GM19043 (cell line): ENCODE data around the gene PLA2G2C.

ENCODE experiments used
- ATAC-seq: cut with Tn5 transposase; IDR thresholded peaks from one replicate; pipeline ENCODE4 v1.9.1; 2021; ENCODE audit warnings: low read depth; ENCODE audit not compliant: unreplicated experiment

The PLA2G2C gene

GRCh38 chr1:20187103-20187812 is 940 bp upstream of the PLA2G2C start:
- ATAC-seq: no peak

- ATAC-seq: no peak
Observed at GRCh38 chr1:20184997-20185833, 1.1 kb downstream of the PLA2G2C start.

- no peak for ATAC-seq
Observed at GRCh38 chr1:20184481-20184900, 1.8 kb downstream of the PLA2G2C start.

GRCh38 chr1:20183616-20184271 is 2.6 kb downstream of the PLA2G2C start:
- no peak for ATAC-seq

- no peak for ATAC-seq
Observed at GRCh38 chr1:20183035-20183434, 3.3 kb downstream of the PLA2G2C start.

- no peak for ATAC-seq
Observed at GRCh38 chr1:20182415-20182814, 3.9 kb downstream of the PLA2G2C start.

GRCh38 chr1:20180844-20181207 is 5.5 kb downstream of the PLA2G2C start:
- no peak for ATAC-seq

- ATAC-seq: no peak
Observed at GRCh38 chr1:20180129-20180843, 6.0 kb downstream of the PLA2G2C start.

GRCh38 chr1:20179371-20180128 is 6.8 kb downstream of the PLA2G2C start:
- ATAC-seq: no peak

- ATAC-seq: no peak
Observed at GRCh38 chr1:20178634-20179370, 7.5 kb downstream of the PLA2G2C start.

- no peak for ATAC-seq
Observed at GRCh38 chr1:20174937-20175666, 11.2 kb downstream of the PLA2G2C start.

- no peak for ATAC-seq
Observed at GRCh38 chr1:20172033-20172590, 14.2 kb downstream of the PLA2G2C start.

- ATAC-seq: no peak
Observed at GRCh38 chr1:20169932-20170331, 16.4 kb downstream of the PLA2G2C start.

- ATAC-seq: no peak
Observed at GRCh38 chr1:20168564-20169491, 17.5 kb downstream of the PLA2G2C start.

GRCh38 chr1:20167126-20167525 is 19.2 kb downstream of the PLA2G2C start:
- no peak for ATAC-seq

- no peak for ATAC-seq
Observed at GRCh38 chr1:20166051-20166450, 20.3 kb downstream of the PLA2G2C start.

- ATAC-seq: no peak
Observed at GRCh38 chr1:20165522-20165951, 20.8 kb downstream of the PLA2G2C start.
